GM19438 (cell line): Measurements from ENCODE around the gene LMOD1.
"Not testable (repeated sequence)": the region's sequence is repeated elsewhere in the genome, so short reads cannot be mapped to it uniquely, and the experiment has no call there.

Source experiments
- ATAC-seq: cut with Tn5 transposase; IDR thresholded peaks from one replicate; pipeline ENCODE4 v1.9.1; 2021; ENCODE audit warnings: low read depth; ENCODE audit not compliant: unreplicated experiment

Gene LMOD1

GRCh38 chr1:201949491-201949890 lies 3.1 kb upstream of the LMOD1 start:
- ATAC-seq, result no peak

- ATAC-seq, result no peak
These were observed 1.3 kb upstream of the LMOD1 start for GRCh38 chr1:201947697-201948008.

- ATAC-seq, result no peak
These were observed 505 bp downstream of the LMOD1 start for GRCh38 chr1:201945863-201946223.

- no peak for ATAC-seq
These were observed 1.2 kb downstream of the LMOD1 start for GRCh38 chr1:201945157-201945556.

GRCh38 chr1:201944639-201945038 lies 1.7 kb downstream of the LMOD1 start:
- no peak for ATAC-seq

GRCh38 chr1:201944002-201944401 lies 2.3 kb downstream of the LMOD1 start:
- ATAC-seq, result no peak

- no peak for ATAC-seq
These were observed 4.2 kb downstream of the LMOD1 start for GRCh38 chr1:201942129-201942495.

- no peak for ATAC-seq
These were observed 4.8 kb downstream of the LMOD1 start for GRCh38 chr1:201941420-201942128.

- not testable (repeated sequence) for ATAC-seq
These were observed 6.0 kb downstream of the LMOD1 start for GRCh38 chr1:201940316-201940715.

GRCh38 chr1:201939574-201939973 lies 6.8 kb downstream of the LMOD1 start:
- no peak for ATAC-seq

- no peak for ATAC-seq
These were observed 7.2 kb downstream of the LMOD1 start for GRCh38 chr1:201939148-201939547.

GRCh38 chr1:201938440-201939035 lies 7.8 kb downstream of the LMOD1 start:
- no peak for ATAC-seq

GRCh38 chr1:201937624-201938213 lies 8.6 kb downstream of the LMOD1 start:
- ATAC-seq, result no peak

GRCh38 chr1:201933840-201934430 lies 12.4 kb downstream of the LMOD1 start:
- no peak for ATAC-seq

- ATAC-seq, result no peak
These were observed 15.5 kb downstream of the LMOD1 start for GRCh38 chr1:201930803-201931202.

- no peak for ATAC-seq
These were observed 16.2 kb downstream of the LMOD1 start for GRCh38 chr1:201930137-201930536.

GRCh38 chr1:201928266-201928665 lies 18.1 kb downstream of the LMOD1 start:
- ATAC-seq, result no peak

GRCh38 chr1:201925981-201926645 lies 20.2 kb downstream of the LMOD1 start:
- no peak for ATAC-seq

- ATAC-seq, result no peak
These were observed 21.1 kb downstream of the LMOD1 start for GRCh38 chr1:201925301-201925567.

GRCh38 chr1:201921952-201922558 lies 24.3 kb downstream of the LMOD1 start:
- ATAC-seq, result no peak

GRCh38 chr1:201918343-201918742 lies 28.0 kb downstream of the LMOD1 start:
- ATAC-seq, result no peak
